ENCODE results near the gene PXDN.
"Not testable (repeated sequence)": the region's sequence is repeated elsewhere in the genome, so short reads cannot be mapped to it uniquely, and the experiment has no call there.

PXDN gene

GRCh38 chr2:1626271-1626681 is 118.0 kb downstream of the PXDN start:
- DNase-seq, result no peak

GRCh38 chr2:1625281-1626001 is 118.9 kb downstream of the PXDN start:
- DNase-seq, result no peak

GRCh38 chr2:1623906-1624445 is 120.3 kb downstream of the PXDN start:
- no peak for DNase-seq

GRCh38 chr2:1622521-1623200 is 121.7 kb downstream of the PXDN start:
- no peak for DNase-seq

- not testable (repeated sequence) for DNase-seq
Observed at GRCh38 chr2:1621976-1622375, 122.3 kb downstream of the PXDN start.

- DNase-seq, result no peak
Observed at GRCh38 chr2:1621501-1621900, 122.8 kb downstream of the PXDN start.

- DNase-seq, result no peak
Observed at GRCh38 chr2:1621041-1621440, 123.3 kb downstream of the PXDN start.

GRCh38 chr2:1620081-1620480 is 124.2 kb downstream of the PXDN start:
- DNase-seq, result no peak

GRCh38 chr2:1619556-1619955 is 124.8 kb downstream of the PXDN start:
- DNase-seq, result no peak

- DNase-seq, result no peak
Observed at GRCh38 chr2:1618974-1619373, 125.3 kb downstream of the PXDN start.

GRCh38 chr2:1618191-1618961 is 125.9 kb downstream of the PXDN start:
- DNase-seq, result no peak

GRCh38 chr2:1617425-1618021 is 126.8 kb downstream of the PXDN start:
- DNase-seq, result no peak

- DNase-seq, result no peak
Observed at GRCh38 chr2:1614564-1614963, 129.8 kb downstream of the PXDN start.

GRCh38 chr2:1613731-1614354 is 130.5 kb downstream of the PXDN start:
- DNase-seq, result no peak

- DNase-seq, result no peak
Observed at GRCh38 chr2:1613078-1613445, 131.3 kb downstream of the PXDN start.

- DNase-seq, result no peak
Observed at GRCh38 chr2:1612391-1613077, 131.8 kb downstream of the PXDN start.

- no peak for DNase-seq
Observed at GRCh38 chr2:1611886-1612285, 132.4 kb downstream of the PXDN start.

GRCh38 chr2:1610096-1610485 is 134.2 kb downstream of the PXDN start:
- DNase-seq, result no peak

- no peak for DNase-seq
Observed at GRCh38 chr2:1609485-1610095, 134.7 kb downstream of the PXDN start.

- no peak for DNase-seq
Observed at GRCh38 chr2:1609040-1609439, 135.3 kb downstream of the PXDN start.

- no peak for DNase-seq
Observed at GRCh38 chr2:1607971-1608688, 136.2 kb downstream of the PXDN start.
